Activated naive CD8-positive, alpha-beta T cell treated with anti-CD3 and anti-CD28 coated beads, Interleukin-2, amount 50 U/mL, for 24 hours (primary cell): Measurements from ENCODE around the gene ITGA2B.
"Not testable (repeated sequence)": the region's sequence is repeated elsewhere in the genome, so short reads cannot be mapped to it uniquely, and the experiment has no call there.

Experiments
- ATAC-seq: fragments of 150-1000 bp; cut with Tn5 transposase; one replicate; pipeline ENCODE4 v1.10.0; 2021
- DNase-seq: peaks from one replicate; pipeline ENCODE4 v3.0.0; 2021
- H3K27ac Mint-ChIP-seq: one replicate; pipeline ENCODE4 v1.8.0; 2021; ENCODE audit warnings: mild to moderate bottlenecking, mixed read lengths
- H3K27me3 Mint-ChIP-seq: one replicate; pipeline ENCODE4 v1.8.0; 2021; ENCODE audit warnings: mixed read lengths
- H3K36me3 Mint-ChIP-seq: one replicate; pipeline ENCODE4 v1.8.0; 2021; ENCODE audit warnings: low read depth, mixed read lengths
- H3K4me1 Mint-ChIP-seq: one replicate; pipeline ENCODE4 v1.8.0; 2021; ENCODE audit warnings: mixed read lengths
- H3K4me3 Mint-ChIP-seq: one replicate; pipeline ENCODE4 v1.8.0; 2021; ENCODE audit warnings: mild to moderate bottlenecking, moderate library complexity, mixed read lengths
- H3K9me3 Mint-ChIP-seq: one replicate; pipeline ENCODE4 v1.8.0; 2021; ENCODE audit warnings: mixed read lengths

The ITGA2B gene

GRCh38 chr17:44354582-44355561, 34.6 kb downstream of the ITGA2B start:
- H3K9me3 Mint-ChIP-seq = no peaks in the 10 kb centered on the region
- no peak overlapping the region for H3K27ac Mint-ChIP-seq
- no peaks in the 10 kb centered on the region for H3K36me3 Mint-ChIP-seq
- peaks cover 2% of the 10 kb centered on the region for H3K4me1 Mint-ChIP-seq
- ATAC-seq = no peak
- peak; percentile 75 for DNase-seq
- no peaks in the 10 kb centered on the region for H3K27me3 Mint-ChIP-seq
- peak overlapping the region; percentile 52 for H3K4me3 Mint-ChIP-seq

- ATAC-seq = no peak
- DNase-seq = peak; percentile 20
- H3K9me3 Mint-ChIP-seq = no peaks in the 10 kb centered on the region
- no peaks in the 10 kb centered on the region for H3K27me3 Mint-ChIP-seq
- peaks cover 2% of the 10 kb centered on the region for H3K4me1 Mint-ChIP-seq
- peak overlapping the region; percentile 42 for H3K4me3 Mint-ChIP-seq
- no peaks in the 10 kb centered on the region for H3K36me3 Mint-ChIP-seq
- H3K27ac Mint-ChIP-seq = no peak overlapping the region
These were observed 35.6 kb downstream of the ITGA2B start for GRCh38 chr17:44353672-44354331.

- H3K9me3 Mint-ChIP-seq = no peaks in the 10 kb centered on the region
- peaks cover 5% of the 10 kb centered on the region for H3K4me1 Mint-ChIP-seq
- no peak for DNase-seq
- H3K27me3 Mint-ChIP-seq = no peaks in the 10 kb centered on the region
- ATAC-seq = no peak
- no peaks in the 10 kb centered on the region for H3K36me3 Mint-ChIP-seq
- H3K4me3 Mint-ChIP-seq = no peak overlapping the region
- no peak overlapping the region for H3K27ac Mint-ChIP-seq
These were observed 36.4 kb downstream of the ITGA2B start for GRCh38 chr17:44352828-44353671.

- Mint-ChIP-seq H3K9me3 (no peaks in the 10 kb centered on the region), H3K36me3 (no peaks in the 10 kb centered on the region), H3K27me3 (no peaks in the 10 kb centered on the region), H3K4me3 (no peak overlapping the region), H3K27ac (no peak overlapping the region), H3K4me1 (peaks cover 5% of the 10 kb centered on the region)
- ATAC-seq (no peak), DNase-seq (no peak)
These were observed 37.3 kb downstream of the ITGA2B start for GRCh38 chr17:44351961-44352827.

- Mint-ChIP-seq H3K4me3 (no peak overlapping the region), H3K9me3 (no peaks in the 10 kb centered on the region), H3K27me3 (no peaks in the 10 kb centered on the region), H3K27ac (no peak overlapping the region), H3K4me1 (peaks cover 5% of the 10 kb centered on the region), H3K36me3 (no peaks in the 10 kb centered on the region)
- ATAC-seq (no peak), DNase-seq (no peak)
These were observed 38.0 kb downstream of the ITGA2B start for GRCh38 chr17:44351464-44351863.

GRCh38 chr17:44350733-44351226, 38.7 kb downstream of the ITGA2B start:
- H3K27ac Mint-ChIP-seq = no peak overlapping the region
- no peaks in the 10 kb centered on the region for H3K27me3 Mint-ChIP-seq
- no peak overlapping the region for H3K4me3 Mint-ChIP-seq
- peak; percentile 82 for DNase-seq
- no peaks in the 10 kb centered on the region for H3K9me3 Mint-ChIP-seq
- ATAC-seq = peak; percentile 65
- no peaks in the 10 kb centered on the region for H3K36me3 Mint-ChIP-seq
- H3K4me1 Mint-ChIP-seq = peaks cover 9% of the 10 kb centered on the region

GRCh38 chr17:44349553-44350070, 39.8 kb downstream of the ITGA2B start:
- Mint-ChIP-seq H3K9me3 (no peaks in the 10 kb centered on the region), H3K4me1 (peaks cover 16% of the 10 kb centered on the region), H3K27me3 (peaks cover 2% of the 10 kb centered on the region), H3K36me3 (no peaks in the 10 kb centered on the region), H3K27ac (no peak overlapping the region), H3K4me3 (no peak overlapping the region)
- DNase-seq (no peak), ATAC-seq (no peak)

GRCh38 chr17:44348988-44349364, 40.5 kb downstream of the ITGA2B start:
- no peak overlapping the region for H3K27ac Mint-ChIP-seq
- no peak overlapping the region for H3K4me3 Mint-ChIP-seq
- ATAC-seq (no peak), DNase-seq (no peak)
- H3K27me3 Mint-ChIP-seq = peaks cover 2% of the 10 kb centered on the region
- H3K9me3 Mint-ChIP-seq = no peaks in the 10 kb centered on the region
- no peaks in the 10 kb centered on the region for H3K36me3 Mint-ChIP-seq
- H3K4me1 Mint-ChIP-seq = peaks cover 20% of the 10 kb centered on the region

- H3K4me3 Mint-ChIP-seq = no peak overlapping the region
- no peaks in the 10 kb centered on the region for H3K9me3 Mint-ChIP-seq
- peak; percentile 8 for ATAC-seq
- peaks cover 6% of the 10 kb centered on the region for H3K27me3 Mint-ChIP-seq
- no peaks in the 10 kb centered on the region for H3K36me3 Mint-ChIP-seq
- H3K4me1 Mint-ChIP-seq = peaks cover 20% of the 10 kb centered on the region
- peak; percentile 29 for DNase-seq
- H3K27ac Mint-ChIP-seq = peak overlapping the region; percentile 23
These were observed 41.0 kb downstream of the ITGA2B start for GRCh38 chr17:44348234-44348987.

GRCh38 chr17:44347206-44348055, 42.0 kb downstream of the ITGA2B start:
- Mint-ChIP-seq H3K27me3 (peaks cover 11% of the 10 kb centered on the region), H3K4me1 (peaks cover 20% of the 10 kb centered on the region)
- not testable (repeated sequence) for DNase-seq, H3K9me3 Mint-ChIP-seq, ATAC-seq, H3K4me3 Mint-ChIP-seq, H3K36me3 Mint-ChIP-seq, H3K27ac Mint-ChIP-seq

- Mint-ChIP-seq H3K27ac (peak overlapping the region; percentile 94), H3K4me3 (peak overlapping the region; percentile 88), H3K9me3 (no peaks in the 10 kb centered on the region), H3K4me1 (peaks cover 20% of the 10 kb centered on the region), H3K27me3 (peaks cover 11% of the 10 kb centered on the region), H3K36me3 (no peaks in the 10 kb centered on the region)
- DNase-seq (no peak), ATAC-seq (no peak)
These were observed 43.2 kb downstream of the ITGA2B start for GRCh38 chr17:44346064-44346844.
